CD4-positive, alpha-beta T cell treated with Interleukin-17A for 4 hours (primary cell): ENCODE measurements around the gene MUC3A.

Experiments
- DNase-seq: peaks from one replicate; pipeline ENCODE4 v3.0.0-alpha.2; 2020; ENCODE audit warnings: mixed read lengths

Gene MUC3A

DNA sequence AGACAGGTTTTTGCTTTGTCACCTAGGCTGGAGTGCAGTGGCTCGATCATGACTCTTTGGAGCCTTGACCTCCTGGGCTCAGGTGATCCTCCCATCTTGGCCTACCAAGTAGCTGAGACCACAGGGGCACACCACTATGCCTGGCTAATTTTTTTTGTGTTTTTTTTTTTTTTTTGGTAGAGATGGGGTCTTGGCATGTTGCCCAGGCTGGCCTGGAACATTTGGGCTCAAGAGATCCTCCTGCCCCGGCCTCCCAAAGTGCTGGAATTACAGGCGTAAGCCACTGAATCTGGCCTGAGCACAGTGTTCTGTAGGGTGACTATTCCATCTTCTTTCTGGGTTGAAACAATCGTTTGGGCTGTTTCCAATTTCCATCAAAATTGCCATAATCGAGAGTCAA, 1.5 kb upstream of the MUC3A start:
- no peak for DNase-seq

DNA sequence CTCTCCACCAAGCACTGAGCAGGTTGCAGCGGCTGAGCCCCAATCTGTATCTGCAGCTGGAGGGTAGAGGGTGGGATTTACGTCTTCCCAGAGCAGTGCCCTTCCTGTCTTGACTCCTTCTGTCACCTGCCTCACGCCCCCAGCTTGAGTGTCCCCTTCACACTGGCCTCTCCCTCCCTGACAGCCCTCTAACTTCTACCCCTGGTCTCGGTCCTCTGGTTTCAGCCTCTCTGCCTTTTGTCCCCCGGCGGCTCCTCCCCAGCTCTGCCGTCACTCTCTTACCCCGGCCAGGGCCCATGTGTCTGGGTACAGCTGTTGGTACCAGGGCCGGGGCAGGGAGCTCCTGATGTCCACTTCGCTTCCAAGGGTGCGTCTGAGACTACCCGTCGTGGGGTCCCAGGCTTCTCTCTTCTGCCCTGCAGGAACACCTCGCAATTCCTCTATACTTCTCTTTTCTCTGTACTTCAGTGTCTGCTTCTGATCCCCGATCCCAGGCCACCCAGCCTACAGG, 654 bp downstream of the MUC3A start:
- no peak for DNase-seq

GRCh38 chr7:100951172-100951571, 1.8 kb downstream of the MUC3A start:
- no peak for DNase-seq

DNA sequence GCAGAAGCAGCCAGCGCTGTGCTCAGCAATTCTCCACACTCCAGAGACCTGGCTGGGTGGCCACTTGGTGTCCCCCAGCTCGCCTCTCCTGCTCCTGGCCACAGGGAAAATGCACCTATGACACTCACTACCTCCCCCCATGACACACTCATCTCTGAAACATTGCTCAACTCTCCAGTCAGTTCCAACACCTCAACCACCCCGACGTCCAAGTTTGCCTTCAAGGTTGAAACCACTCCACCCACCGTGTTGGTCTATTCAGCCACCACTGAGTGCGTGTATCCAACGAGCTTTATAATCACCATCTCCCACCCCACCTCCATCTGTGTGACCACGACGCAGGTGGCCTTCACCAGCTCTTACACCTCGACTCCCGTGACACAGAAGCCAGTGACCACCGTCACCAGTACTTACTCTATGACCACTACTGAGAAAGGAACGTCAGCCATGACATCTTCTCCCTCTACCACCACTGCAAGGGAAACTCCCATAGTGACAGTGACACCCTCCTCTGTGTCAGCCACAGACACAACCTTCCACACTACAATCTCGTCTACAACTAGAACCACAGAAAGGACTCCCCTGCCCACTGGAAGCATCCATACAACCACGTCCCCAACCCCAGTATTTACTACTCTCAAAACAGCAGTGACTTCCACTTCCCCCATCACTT, 2.7 kb downstream of the MUC3A start:
- no peak for DNase-seq

GRCh38 chr7:100952641-100953040, 3.3 kb downstream of the MUC3A start:
- no peak for DNase-seq

GRCh38 chr7:100957832-100958421, 8.6 kb downstream of the MUC3A start:
- DNase-seq = no peak

GRCh38 chr7:100959894-100960293, 10.6 kb downstream of the MUC3A start:
- no peak for DNase-seq

- no peak for DNase-seq
These were observed 13.2 kb downstream of the MUC3A start for GRCh38 chr7:100962537-100962936.

- no peak for DNase-seq
These were observed 14.1 kb downstream of the MUC3A start for GRCh38 chr7:100963386-100963785.

DNA sequence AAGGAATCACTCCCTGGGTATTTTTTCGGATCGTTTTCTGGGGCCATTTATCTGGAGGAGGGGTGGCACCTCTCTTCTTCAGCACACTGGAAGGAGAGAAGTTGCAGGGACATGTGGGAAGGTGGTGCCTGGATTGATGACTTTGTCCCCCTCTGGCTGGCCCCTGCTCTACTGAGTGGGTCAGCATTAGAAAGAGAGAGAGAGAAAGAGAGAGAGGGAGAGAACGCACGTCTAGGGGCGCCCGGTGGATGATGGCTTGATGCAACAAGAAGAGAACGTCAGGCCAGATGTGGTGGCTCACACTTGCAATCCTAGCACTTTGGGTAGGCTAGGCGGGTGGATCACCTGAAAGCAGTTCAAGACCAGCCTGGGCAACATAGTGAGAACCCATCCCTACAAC, 14.5 kb downstream of the MUC3A start:
- no peak for DNase-seq

DNA sequence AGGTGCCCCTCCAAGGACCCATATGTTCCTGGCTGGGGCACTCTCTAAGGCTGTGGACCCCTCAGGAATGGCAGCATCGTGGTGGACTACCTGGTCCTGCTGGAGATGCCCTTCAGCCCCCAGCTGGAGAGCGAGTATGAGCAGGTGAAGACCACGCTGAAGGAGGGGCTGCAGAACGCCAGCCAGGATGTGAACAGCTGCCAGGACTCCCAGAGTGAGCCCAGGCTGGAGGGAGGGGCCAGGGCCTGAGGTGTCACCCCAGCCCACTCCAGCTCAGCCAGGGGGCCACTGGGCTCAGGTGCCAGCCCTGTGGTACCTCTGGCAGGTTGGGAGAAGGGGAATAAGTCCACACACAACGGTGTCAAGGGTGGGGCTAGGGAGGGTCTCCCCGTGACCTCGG, 15.3 kb downstream of the MUC3A start:
- DNase-seq = no peak

- no peak for DNase-seq
These were observed 15.8 kb downstream of the MUC3A start for GRCh38 chr7:100965045-100965722.

DNA sequence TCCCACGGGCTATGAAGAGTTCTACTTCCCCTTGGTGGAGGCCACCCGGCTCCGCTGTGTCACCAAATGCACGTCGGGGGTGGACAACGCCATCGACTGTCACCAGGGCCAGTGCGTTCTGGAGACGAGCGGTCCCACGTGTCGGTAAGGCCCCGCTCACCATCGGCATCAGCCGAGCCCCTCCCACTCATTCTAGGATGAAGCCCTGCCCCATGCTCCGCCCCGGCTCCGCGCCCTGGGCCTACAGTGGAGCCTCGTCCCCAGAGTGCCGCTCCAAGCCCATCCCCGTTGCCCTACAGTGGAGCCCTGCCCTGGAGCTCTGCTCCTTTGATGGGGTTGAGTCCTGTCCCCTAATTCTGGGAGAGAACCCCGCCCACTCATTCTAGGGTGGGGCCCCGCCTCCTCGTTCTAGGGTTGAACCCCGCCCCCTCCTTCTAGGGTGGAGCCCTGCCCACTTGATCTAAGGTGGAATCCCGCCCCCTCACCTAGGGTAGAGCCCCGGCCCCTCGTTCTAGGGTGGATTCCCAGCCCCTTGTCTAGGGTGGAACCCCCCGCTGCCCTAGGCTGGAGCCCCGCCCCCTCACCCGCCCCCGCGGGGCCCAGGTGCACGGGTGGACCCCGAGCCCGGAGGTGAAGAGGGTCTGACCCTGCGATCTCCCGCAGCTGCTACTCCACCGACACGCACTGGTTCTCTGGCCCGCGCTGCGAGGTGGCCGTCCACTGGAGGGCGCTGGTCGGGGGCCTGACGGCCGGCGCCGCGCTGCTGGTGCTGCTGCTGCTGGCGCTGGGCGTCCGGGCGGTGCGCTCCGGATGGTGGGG, 16.6 kb downstream of the MUC3A start:
- DNase-seq = peak; percentile 76

- no peak for DNase-seq
These were observed 17.4 kb downstream of the MUC3A start for GRCh38 chr7:100966542-100967291.

GRCh38 chr7:100967292-100967863, 18.0 kb downstream of the MUC3A start:
- DNase-seq = no peak

- no peak for DNase-seq
These were observed 18.7 kb downstream of the MUC3A start for GRCh38 chr7:100968031-100968430.

DNA sequence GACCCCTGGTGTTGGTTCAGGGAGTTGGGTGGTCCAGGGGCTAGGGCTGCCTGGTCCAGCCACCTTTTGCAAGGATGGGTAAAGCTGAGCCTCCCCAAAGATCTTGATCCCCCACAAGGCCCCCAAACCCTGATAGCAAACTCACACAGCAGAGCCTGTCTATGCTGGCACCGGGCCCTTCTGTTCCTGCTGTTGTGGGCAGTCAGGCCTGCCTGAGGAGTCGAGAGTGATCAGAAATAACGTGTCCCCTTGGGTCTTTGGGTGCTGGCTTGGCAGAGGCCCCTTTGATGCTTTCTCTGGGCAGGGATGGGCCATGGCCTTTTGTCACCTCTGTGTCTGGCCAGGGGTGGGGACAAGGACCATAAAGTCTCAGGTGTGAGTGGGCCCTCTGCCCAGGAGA, 19.3 kb downstream of the MUC3A start:
- no peak for DNase-seq

DNA sequence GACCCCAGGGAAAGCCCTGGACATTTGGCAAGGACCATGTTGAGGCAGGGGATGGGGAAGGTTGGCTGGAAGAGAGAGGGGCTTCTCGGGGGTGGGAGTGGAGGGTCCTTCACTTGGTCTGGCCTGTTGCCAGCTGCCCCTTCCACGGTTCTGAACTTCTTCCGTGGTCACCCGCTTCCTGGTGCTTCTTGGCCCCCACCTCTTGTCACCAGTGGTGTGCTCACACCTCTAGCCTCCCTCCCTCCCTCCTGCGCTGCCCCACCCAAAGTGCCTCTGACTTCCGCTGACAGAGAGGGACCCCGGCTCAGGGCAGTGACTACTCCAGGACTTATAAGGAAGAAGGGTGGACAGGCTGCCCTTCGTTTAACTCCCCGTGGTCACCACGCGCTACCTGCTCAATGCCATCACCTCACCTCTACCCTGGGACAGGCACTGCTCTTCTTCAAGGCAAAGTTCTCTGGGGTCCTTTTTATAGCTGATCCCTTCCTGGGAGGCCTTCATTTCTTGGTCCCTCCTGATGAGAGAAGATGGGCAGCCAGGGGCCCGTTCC, 19.8 kb downstream of the MUC3A start, which contains the start of gene MUC12:
TSS of gene MUC12 (plus strand) at position 500 of the 550 bp plus-strand sequence. CDS start 58 bp downstream, outside the sequence.
- DNase-seq = no peak

- DNase-seq = no peak
These were observed 22.0 kb downstream of the MUC3A start for GRCh38 chr7:100971111-100972001.

- no peak for DNase-seq
These were observed 22.6 kb downstream of the MUC3A start for GRCh38 chr7:100972002-100972347.

DNA sequence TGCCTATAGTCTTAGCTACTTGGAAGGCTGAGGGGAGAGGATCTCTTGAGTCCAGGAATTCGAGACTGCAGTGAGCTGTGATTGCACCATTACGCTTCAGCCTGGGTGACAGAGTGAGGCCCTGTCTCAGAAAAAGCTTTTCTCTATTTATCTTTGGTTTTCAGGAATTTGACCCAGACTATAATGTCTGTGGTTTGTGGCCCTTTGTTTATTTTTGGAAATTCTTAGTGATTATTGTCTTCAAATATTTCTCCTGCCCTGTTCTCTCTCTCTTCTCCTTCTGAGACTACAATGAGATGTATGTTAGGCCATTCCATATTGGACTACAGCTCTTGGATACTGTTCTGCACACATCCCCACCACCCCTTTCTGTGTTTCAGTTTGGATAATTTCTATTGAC, 24.7 kb downstream of the MUC3A start:
- no peak for DNase-seq
